ENCODE data around the gene MRPS22. TPM values are rescaled to one million over a fixed set of nuclear protein-coding genes. Genes with fewer than 3 reads are reported as not detected.

Gene MRPS22
- total RNA-seq, 1 donor from 2014 or later = 40.4 TPM

DNA sequence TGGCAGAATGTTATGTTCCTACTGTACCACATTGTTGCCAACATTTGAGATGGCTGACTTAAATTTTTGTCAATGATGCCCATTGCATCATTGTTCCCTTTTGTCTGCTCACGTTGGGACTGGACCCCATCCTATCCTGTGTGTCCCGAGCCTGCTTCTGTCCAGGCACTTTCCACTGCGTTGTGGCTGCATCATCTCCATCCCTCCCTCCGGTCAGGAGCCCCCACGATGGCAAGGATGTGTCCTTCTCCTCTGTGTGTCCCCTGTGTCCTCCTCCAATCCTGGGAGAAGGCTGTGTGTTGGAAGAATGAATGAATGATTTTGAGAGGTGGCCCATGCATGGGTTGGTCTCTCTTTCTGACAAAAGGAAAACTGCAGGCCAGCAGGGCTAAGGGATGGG, 19.4 kb upstream of the MRPS22 start:
- no peak overlapping the region for H3K27ac Mint-ChIP-seq (ENCODE audit: unreplicated experiment)
- no peak overlapping the region for H3K4me3 ChIP-seq (ENCODE audit: insufficient read depth, low read depth, low read length)
- H2AFZ ChIP-seq (ENCODE audit: low read depth, low read length) = no peak overlapping the region
- FAIRE-seq (no peak), DNase-seq (ENCODE audit: low read depth) (no peak)
- no peaks in the 10 kb centered on the region for H3K36me3 ChIP-seq (ENCODE audit: insufficient read depth, low read length)
- H3K9me3 ChIP-seq (ENCODE audit: insufficient read depth, low read depth, low read length) = no peaks in the 10 kb centered on the region
- H3K36me3 Mint-ChIP-seq (ENCODE audit: low read depth, unreplicated experiment) = no peaks in the 10 kb centered on the region
- H3K27me3 Mint-ChIP-seq (ENCODE audit: low read depth, unreplicated experiment) = peaks cover 52% of the 10 kb centered on the region
- H4K20me1 ChIP-seq (ENCODE audit: insufficient read depth, low read length) = no peaks in the 10 kb centered on the region
- H3K4me3 Mint-ChIP-seq (ENCODE audit: unreplicated experiment) = no peak overlapping the region
- peaks cover 4% of the 10 kb centered on the region for H3K27me3 ChIP-seq (ENCODE audit: insufficient read depth, low read length)
- no peak overlapping the region for H3K9ac ChIP-seq (ENCODE audit: low read length)
- no peaks in the 10 kb centered on the region for H3K4me1 ChIP-seq (ENCODE audit: insufficient read depth, low read length)
- no peak for TF ChIP-seq EZH2 (IDR thresholded peaks at IDR 0.05; ENCODE audit: insufficient read depth, low read length)
- TF ChIP-seq, protein P1, sequence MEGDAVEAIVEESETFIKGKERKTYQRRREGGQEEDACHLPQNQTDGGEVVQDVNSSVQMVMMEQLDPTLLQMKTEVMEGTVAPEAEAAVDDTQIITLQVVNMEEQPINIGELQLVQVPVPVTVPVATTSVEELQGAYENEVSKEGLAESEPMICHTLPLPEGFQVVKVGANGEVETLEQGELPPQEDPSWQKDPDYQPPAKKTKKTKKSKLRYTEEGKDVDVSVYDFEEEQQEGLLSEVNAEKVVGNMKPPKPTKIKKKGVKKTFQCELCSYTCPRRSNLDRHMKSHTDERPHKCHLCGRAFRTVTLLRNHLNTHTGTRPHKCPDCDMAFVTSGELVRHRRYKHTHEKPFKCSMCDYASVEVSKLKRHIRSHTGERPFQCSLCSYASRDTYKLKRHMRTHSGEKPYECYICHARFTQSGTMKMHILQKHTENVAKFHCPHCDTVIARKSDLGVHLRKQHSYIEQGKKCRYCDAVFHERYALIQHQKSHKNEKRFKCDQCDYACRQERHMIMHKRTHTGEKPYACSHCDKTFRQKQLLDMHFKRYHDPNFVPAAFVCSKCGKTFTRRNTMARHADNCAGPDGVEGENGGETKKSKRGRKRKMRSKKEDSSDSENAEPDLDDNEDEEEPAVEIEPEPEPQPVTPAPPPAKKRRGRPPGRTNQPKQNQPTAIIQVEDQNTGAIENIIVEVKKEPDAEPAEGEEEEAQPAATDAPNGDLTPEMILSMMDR (IDR thresholded peaks at IDR 0.05; ENCODE audit: insufficient read depth, low read depth, low read length) = no peak
- no peak overlapping the region for H3K27ac ChIP-seq (ENCODE audit: low read depth, low read length)
- no peak overlapping the region for H3K4me2 ChIP-seq (ENCODE audit: low read length)
- peaks cover 5% of the 10 kb centered on the region for H3K9me3 Mint-ChIP-seq (ENCODE audit: unreplicated experiment)
- H3K4me1 Mint-ChIP-seq (ENCODE audit: low read depth, unreplicated experiment) = peaks cover 6% of the 10 kb centered on the region
- no peaks in the 10 kb centered on the region for H3K79me2 ChIP-seq (ENCODE audit: insufficient read depth, low read length)

DNA sequence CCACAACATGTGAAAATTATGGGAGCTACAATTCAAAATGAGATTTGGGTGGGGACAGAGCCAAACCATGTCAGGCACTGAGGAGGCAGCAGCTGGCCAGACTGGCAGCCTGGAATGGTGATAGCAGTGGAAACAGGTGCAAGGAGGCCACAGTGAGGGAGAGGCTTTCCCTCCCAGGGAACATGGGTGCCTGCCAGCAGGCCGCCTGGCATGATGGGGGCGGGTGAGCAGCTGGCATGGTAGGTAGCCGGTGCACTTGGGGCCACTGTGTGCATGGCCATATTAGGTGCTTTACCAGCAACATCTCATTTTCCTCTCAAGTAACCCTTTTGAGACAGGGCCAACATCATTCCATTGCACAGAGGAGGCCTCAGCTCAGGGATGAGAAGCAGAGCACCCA, 18.3 kb upstream of the MRPS22 start:
- FAIRE-seq (no peak), DNase-seq (ENCODE audit: low read depth) (no peak)
- no peak overlapping the region for H3K4me3 ChIP-seq (ENCODE audit: insufficient read depth, low read depth, low read length)
- H3K9me3 Mint-ChIP-seq (ENCODE audit: unreplicated experiment) = peaks cover 5% of the 10 kb centered on the region
- H3K27ac ChIP-seq (ENCODE audit: low read depth, low read length) = no peak overlapping the region
- no peak overlapping the region for H3K9ac ChIP-seq (ENCODE audit: low read length)
- no peaks in the 10 kb centered on the region for H3K9me3 ChIP-seq (ENCODE audit: insufficient read depth, low read depth, low read length)
- H3K4me2 ChIP-seq (ENCODE audit: low read length) = no peak overlapping the region
- peaks cover 11% of the 10 kb centered on the region for H3K27me3 ChIP-seq (ENCODE audit: insufficient read depth, low read length)
- H3K27ac Mint-ChIP-seq (ENCODE audit: unreplicated experiment) = no peak overlapping the region
- TF ChIP-seq, protein P1 (IDR thresholded peaks at IDR 0.05; ENCODE audit: insufficient read depth, low read depth, low read length) = no peak
- no peak for TF ChIP-seq EZH2 (IDR thresholded peaks at IDR 0.05; ENCODE audit: insufficient read depth, low read length)
- no peaks in the 10 kb centered on the region for H3K36me3 ChIP-seq (ENCODE audit: insufficient read depth, low read length)
- H4K20me1 ChIP-seq (ENCODE audit: insufficient read depth, low read length) = no peaks in the 10 kb centered on the region
- no peak overlapping the region for H2AFZ ChIP-seq (ENCODE audit: low read depth, low read length)
- H3K79me2 ChIP-seq (ENCODE audit: insufficient read depth, low read length) = no peaks in the 10 kb centered on the region
- no peak overlapping the region for H3K4me3 Mint-ChIP-seq (ENCODE audit: unreplicated experiment)
- peaks cover 59% of the 10 kb centered on the region for H3K27me3 Mint-ChIP-seq (ENCODE audit: low read depth, unreplicated experiment)
- H3K4me1 ChIP-seq (ENCODE audit: insufficient read depth, low read length) = no peaks in the 10 kb centered on the region
- H3K4me1 Mint-ChIP-seq (ENCODE audit: low read depth, unreplicated experiment) = peaks cover 6% of the 10 kb centered on the region
- no peaks in the 10 kb centered on the region for H3K36me3 Mint-ChIP-seq (ENCODE audit: low read depth, unreplicated experiment)

DNA sequence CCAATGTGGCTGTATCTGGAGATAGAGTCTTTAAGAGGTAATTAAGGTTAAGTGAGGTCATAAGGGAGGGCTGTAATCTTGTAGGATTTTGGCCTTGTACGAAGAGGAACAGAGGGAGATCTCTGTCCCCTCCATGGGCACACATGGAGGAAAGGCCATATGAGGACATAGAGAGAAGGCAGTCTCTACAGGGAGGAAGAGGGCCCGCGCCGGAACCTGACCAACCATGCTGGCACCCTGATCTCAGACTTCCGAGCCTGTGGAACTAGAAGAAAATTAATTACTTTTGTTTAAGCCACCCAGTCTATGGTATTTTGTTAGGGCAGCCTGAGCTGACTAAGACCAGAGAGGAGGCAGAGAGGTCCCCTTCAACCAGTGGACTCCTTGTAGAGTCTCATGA, 17.7 kb upstream of the MRPS22 start:
- no peaks in the 10 kb centered on the region for H3K79me2 ChIP-seq (ENCODE audit: insufficient read depth, low read length)
- H3K27ac ChIP-seq (ENCODE audit: low read depth, low read length) = no peak overlapping the region
- H3K9me3 Mint-ChIP-seq (ENCODE audit: unreplicated experiment) = peaks cover 5% of the 10 kb centered on the region
- peaks cover 57% of the 10 kb centered on the region for H3K27me3 Mint-ChIP-seq (ENCODE audit: low read depth, unreplicated experiment)
- H4K20me1 ChIP-seq (ENCODE audit: insufficient read depth, low read length) = no peaks in the 10 kb centered on the region
- no peaks in the 10 kb centered on the region for H3K4me1 ChIP-seq (ENCODE audit: insufficient read depth, low read length)
- H3K27me3 ChIP-seq (ENCODE audit: insufficient read depth, low read length) = peaks cover 14% of the 10 kb centered on the region
- DNase-seq (ENCODE audit: low read depth) = no peak
- H3K4me3 ChIP-seq (ENCODE audit: insufficient read depth, low read depth, low read length) = no peak overlapping the region
- no peak overlapping the region for H3K27ac Mint-ChIP-seq (ENCODE audit: unreplicated experiment)
- no peaks in the 10 kb centered on the region for H3K36me3 Mint-ChIP-seq (ENCODE audit: low read depth, unreplicated experiment)
- FAIRE-seq = no peak
- no peak for TF ChIP-seq EZH2 (IDR thresholded peaks at IDR 0.05; ENCODE audit: insufficient read depth, low read length)
- TF ChIP-seq, protein P1 (IDR thresholded peaks at IDR 0.05; ENCODE audit: insufficient read depth, low read depth, low read length) = no peak
- no peak overlapping the region for H3K4me2 ChIP-seq (ENCODE audit: low read length)
- peaks cover 6% of the 10 kb centered on the region for H3K4me1 Mint-ChIP-seq (ENCODE audit: low read depth, unreplicated experiment)
- peak overlapping the region; percentile 34 for H3K4me3 Mint-ChIP-seq (ENCODE audit: unreplicated experiment)
- no peak overlapping the region for H2AFZ ChIP-seq (ENCODE audit: low read depth, low read length)
- H3K9ac ChIP-seq (ENCODE audit: low read length) = no peak overlapping the region
- H3K36me3 ChIP-seq (ENCODE audit: insufficient read depth, low read length) = no peaks in the 10 kb centered on the region
- no peaks in the 10 kb centered on the region for H3K9me3 ChIP-seq (ENCODE audit: insufficient read depth, low read depth, low read length)

Data from astrocyte (in vitro differentiated cells and primary cell).